Ovary (tissue), 3 donors: ENCODE measurements around the gene KCNN3.

Experiments used
- EP300 ChIP-seq: sonication (generic); formaldehyde crosslinking; IDR thresholded peaks from one replicate; pipeline ENCODE4 v1.6.1; 2017; ENCODE audit warnings: antibody characterized with exemption
- POLR2A ChIP-seq: fragments of 450-650 bp; IDR thresholded peaks from one replicate; pipeline ENCODE4 v1.6.1; 2017; ENCODE audit warnings: antibody characterized with exemption, mild to moderate bottlenecking, moderate library complexity
- TF ChIP-seq, protein P1 (sequence below), 3 donors: fragments of 450-650 bp in 2 of 3; fragments of 200-600 bp in 1 of 3; IDR thresholded peaks; one replicate each; pipeline versions ENCODE4 v1.5.1 to v1.8.0; 2016 to 2022; ENCODE audit warnings: antibody characterized with exemption in 3 of 3, mild to moderate bottlenecking in 1 of 3
- donor health status: DM: no; HTN: no; CAD: no.

DNA sequence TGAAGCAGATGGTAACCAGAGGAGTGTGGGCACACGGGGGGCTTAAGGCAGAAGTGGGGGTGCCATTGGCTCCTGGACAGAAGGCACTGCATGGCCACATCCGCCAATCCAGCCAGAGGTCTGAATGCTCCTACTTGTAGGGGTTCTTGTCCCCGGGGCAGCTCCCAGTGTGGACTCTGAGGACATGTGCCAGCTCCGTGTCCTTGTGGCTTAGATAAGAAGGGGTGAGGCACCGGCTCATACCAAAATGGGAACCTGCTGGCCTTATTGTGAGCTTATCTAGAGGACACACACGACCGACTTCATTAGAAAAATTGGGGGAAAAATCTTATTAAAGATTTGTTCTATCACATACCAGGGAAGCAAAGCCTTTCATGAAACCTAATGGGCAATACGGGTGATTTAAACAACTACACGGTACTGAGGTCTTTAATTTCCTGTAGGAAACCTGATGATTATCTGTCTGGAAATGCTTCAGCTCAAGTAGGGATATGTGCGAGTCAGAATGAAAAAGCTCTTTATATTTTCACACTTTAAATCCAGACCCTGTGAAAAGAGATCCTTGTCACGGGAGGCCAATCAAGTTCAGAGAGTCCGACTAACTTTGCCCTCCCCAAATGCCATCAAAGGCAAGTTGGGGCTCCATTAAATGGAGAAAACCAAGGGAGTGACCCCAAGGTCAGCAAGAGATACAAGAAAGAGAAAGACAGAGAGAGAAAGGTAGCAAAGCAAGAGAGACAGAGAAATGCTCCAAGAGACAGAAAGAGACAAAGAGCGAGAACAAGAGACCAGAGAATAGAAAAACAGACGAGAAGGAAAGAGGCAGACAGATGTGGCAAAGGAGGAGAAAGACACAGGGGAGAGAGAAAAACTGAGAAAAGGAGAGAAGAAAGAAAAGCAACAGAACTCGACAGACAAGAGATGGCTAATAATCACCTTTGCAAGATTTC, 14.1 kb upstream of the KCNN3 start:
- TF ChIP-seq, protein P1, sequence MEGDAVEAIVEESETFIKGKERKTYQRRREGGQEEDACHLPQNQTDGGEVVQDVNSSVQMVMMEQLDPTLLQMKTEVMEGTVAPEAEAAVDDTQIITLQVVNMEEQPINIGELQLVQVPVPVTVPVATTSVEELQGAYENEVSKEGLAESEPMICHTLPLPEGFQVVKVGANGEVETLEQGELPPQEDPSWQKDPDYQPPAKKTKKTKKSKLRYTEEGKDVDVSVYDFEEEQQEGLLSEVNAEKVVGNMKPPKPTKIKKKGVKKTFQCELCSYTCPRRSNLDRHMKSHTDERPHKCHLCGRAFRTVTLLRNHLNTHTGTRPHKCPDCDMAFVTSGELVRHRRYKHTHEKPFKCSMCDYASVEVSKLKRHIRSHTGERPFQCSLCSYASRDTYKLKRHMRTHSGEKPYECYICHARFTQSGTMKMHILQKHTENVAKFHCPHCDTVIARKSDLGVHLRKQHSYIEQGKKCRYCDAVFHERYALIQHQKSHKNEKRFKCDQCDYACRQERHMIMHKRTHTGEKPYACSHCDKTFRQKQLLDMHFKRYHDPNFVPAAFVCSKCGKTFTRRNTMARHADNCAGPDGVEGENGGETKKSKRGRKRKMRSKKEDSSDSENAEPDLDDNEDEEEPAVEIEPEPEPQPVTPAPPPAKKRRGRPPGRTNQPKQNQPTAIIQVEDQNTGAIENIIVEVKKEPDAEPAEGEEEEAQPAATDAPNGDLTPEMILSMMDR (IDR thresholded peaks at IDR 0.05) = no peak
- TF ChIP-seq POLR2A (no peak), EP300 (no peak)
